T-helper 9 cell (primary cell): Measurements from ENCODE around the gene YWHAQ.

Source experiments
- DNase-seq: peaks from one replicate; pipeline ENCODE4 v3.0.0-alpha.2; 2020

Gene YWHAQ

GRCh38 chr2:9549420-9549819, 81.4 kb downstream of the YWHAQ start:
- no peak for DNase-seq

- DNase-seq, result no peak
Observed at GRCh38 chr2:9548506-9548905, 82.3 kb downstream of the YWHAQ start.

GRCh38 chr2:9547262-9547991, 83.4 kb downstream of the YWHAQ start:
- no peak for DNase-seq

- no peak for DNase-seq
Observed at GRCh38 chr2:9545502-9545901, 85.3 kb downstream of the YWHAQ start.

- DNase-seq, result no peak
Observed at GRCh38 chr2:9543557-9543956, 87.2 kb downstream of the YWHAQ start.

GRCh38 chr2:9539531-9539930, 91.3 kb downstream of the YWHAQ start:
- no peak for DNase-seq

- DNase-seq, result no peak
Observed at GRCh38 chr2:9538000-9538507, 92.7 kb downstream of the YWHAQ start.

GRCh38 chr2:9536504-9536903, 94.3 kb downstream of the YWHAQ start:
- no peak for DNase-seq

- no peak for DNase-seq
Observed at GRCh38 chr2:9535177-9535576, 95.6 kb downstream of the YWHAQ start.
